Right atrium auricular region (tissue), 2 donors: ENCODE measurements around the gene STK39. TPM values are rescaled to one million over a fixed set of nuclear protein-coding genes. Genes with fewer than 3 reads are reported as not detected.

Experiments used
- DNase-seq: peaks from one replicate; pipeline ENCODE4 v3.0.0-alpha.2; 2019; ENCODE audit warnings: low spot score
- H3K27ac ChIP-seq, 2 donors: fragments of 200-600 bp; sonication (generic); 1 replicate in 1 of 2; 2 replicates in 1 of 2; pipeline ENCODE4 v1.5.1; 2016 to 2019
- H3K27me3 ChIP-seq, 2 donors: fragments of 200-600 bp; sonication (generic); one replicate each; pipeline versions ENCODE4 v1.5.1 to v1.6.0; 2017 to 2019
- H3K36me3 ChIP-seq: fragments of 200-600 bp; sonication (generic); one replicate; pipeline ENCODE4 v1.5.1; 2016
- H3K4me1 ChIP-seq, 2 donors: fragments of 200-600 bp; sonication (generic); one replicate each; pipeline versions ENCODE4 v1.5.1 to v1.6.0; 2017 to 2019
- H3K4me3 ChIP-seq, 2 donors: fragments of 200-600 bp; sonication (generic); 1 replicate in 1 of 2; 2 replicates in 1 of 2; pipeline ENCODE4 v1.5.1; 2017 to 2019; ENCODE audit warnings: mild to moderate bottlenecking in 1 of 2, moderate library complexity in 1 of 2
- H3K9me3 ChIP-seq, 2 donors: fragments of 200-600 bp; sonication (generic); one replicate each; pipeline ENCODE4 v1.5.1; 2019
- CTCF ChIP-seq, 2 donors: fragments of 200-600 bp; sonication (generic); IDR thresholded peaks; one replicate each; pipeline ENCODE4 v1.5.1; 2019; ENCODE audit warnings: antibody characterized with exemption in 2 of 2
- total RNA-seq, 2 donors: library from RNA; depleted of rRNA; stranded (reverse); fragments of >200 nt; gene quantifications; one replicate each; pipeline ENCODE4 v1.1.0, GENCODE V29; 2016

Gene STK39
- total RNA-seq, 2 donors from 2014 or later = 6.0 to 13.6 TPM

GRCh38 chr2:168072626-168073303 is 174.6 kb downstream of the STK39 start:
- no peaks in the 10 kb centered on the region for H3K4me1 ChIP-seq
- no peak for TF ChIP-seq CTCF (IDR thresholded peaks at IDR 0.05)

DNA sequence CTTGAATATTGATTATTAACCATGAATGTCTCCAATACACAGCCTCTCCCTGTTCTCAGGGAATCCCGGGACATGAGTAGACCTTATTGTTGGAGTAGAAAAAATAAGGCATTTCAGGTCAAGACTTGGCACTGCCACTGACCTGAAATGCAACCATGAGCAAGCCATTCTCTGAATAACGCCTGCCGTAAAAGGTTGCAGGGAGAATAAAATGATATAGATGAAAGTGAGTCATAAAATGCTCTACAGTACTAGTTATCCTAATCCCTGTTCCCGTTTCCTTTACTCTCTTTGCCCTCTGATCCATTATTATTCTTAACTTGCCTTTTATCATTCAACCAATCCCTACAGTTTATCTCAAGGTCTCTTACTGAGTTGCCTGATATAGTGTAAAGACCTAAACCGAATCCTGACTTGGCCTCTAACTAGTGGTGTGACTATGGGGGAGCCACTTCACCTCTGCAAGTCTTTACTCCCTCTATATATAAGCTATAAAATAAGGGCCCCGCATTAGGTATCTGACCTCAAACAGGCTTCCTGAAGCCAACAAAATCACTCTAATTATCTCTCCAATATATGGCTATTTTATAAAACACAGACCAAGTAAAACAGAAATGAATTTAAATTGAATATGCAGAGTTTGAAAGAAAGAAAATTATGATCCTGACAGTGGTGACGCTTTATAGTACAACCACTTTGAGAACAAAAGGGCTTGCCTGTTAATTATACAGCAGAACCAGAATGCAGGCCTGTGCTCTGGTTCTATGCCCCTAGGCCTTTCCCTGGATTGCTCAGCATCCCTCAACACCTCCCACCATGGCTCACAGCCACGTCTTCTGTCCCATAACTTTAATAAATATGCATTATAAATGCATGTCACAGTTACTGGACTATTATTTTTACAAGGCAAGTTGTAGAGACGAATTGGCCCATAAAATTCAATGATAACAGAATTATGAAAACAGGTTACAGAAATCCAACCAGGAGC is 183.1 kb downstream of the STK39 start:
- TF ChIP-seq CTCF (IDR thresholded peaks at IDR 0.05) = no peak
- Histone ChIP-seq H3K4me3 (no peak overlapping the region), H3K9me3 (no peaks in the 10 kb centered on the region), H3K4me1 (no peaks in the 10 kb centered on the region), H3K36me3 (no peaks in the 10 kb centered on the region), H3K27me3 (no peaks in the 10 kb centered on the region), H3K27ac (no peak overlapping the region)
- no peak for DNase-seq

More at GRCh38 chr2:168072626-168073303, 174.6 kb downstream of the STK39 start:
- DNase-seq = no peak
- Histone ChIP-seq H3K9me3 (no peaks in the 10 kb centered on the region), H3K36me3 (no peaks in the 10 kb centered on the region), H3K27ac (no peak overlapping the region), H3K4me3 (no peak overlapping the region), H3K27me3 (no peaks in the 10 kb centered on the region)

GRCh38 chr2:168062936-168063335 is 184.5 kb downstream of the STK39 start:
- Histone ChIP-seq H3K9me3 (no peaks in the 10 kb centered on the region), H3K36me3 (no peaks in the 10 kb centered on the region), H3K4me3 (no peak overlapping the region), H3K27ac (no peak overlapping the region), H3K27me3 (no peaks in the 10 kb centered on the region), H3K4me1 (no peaks in the 10 kb centered on the region)
- TF ChIP-seq CTCF (IDR thresholded peaks at IDR 0.05) = no peak
- no peak for DNase-seq

GRCh38 chr2:168062054-168062453 is 185.3 kb downstream of the STK39 start:
- H3K27me3 ChIP-seq = no peaks in the 10 kb centered on the region
- DNase-seq = no peak
- H3K9me3 ChIP-seq = no peaks in the 10 kb centered on the region
- no peak for TF ChIP-seq CTCF (IDR thresholded peaks at IDR 0.05)
- H3K27ac ChIP-seq = no peak overlapping the region
- H3K4me1 ChIP-seq = no peaks in the 10 kb centered on the region
- no peak overlapping the region for H3K4me3 ChIP-seq
- H3K36me3 ChIP-seq = no peaks in the 10 kb centered on the region

DNA sequence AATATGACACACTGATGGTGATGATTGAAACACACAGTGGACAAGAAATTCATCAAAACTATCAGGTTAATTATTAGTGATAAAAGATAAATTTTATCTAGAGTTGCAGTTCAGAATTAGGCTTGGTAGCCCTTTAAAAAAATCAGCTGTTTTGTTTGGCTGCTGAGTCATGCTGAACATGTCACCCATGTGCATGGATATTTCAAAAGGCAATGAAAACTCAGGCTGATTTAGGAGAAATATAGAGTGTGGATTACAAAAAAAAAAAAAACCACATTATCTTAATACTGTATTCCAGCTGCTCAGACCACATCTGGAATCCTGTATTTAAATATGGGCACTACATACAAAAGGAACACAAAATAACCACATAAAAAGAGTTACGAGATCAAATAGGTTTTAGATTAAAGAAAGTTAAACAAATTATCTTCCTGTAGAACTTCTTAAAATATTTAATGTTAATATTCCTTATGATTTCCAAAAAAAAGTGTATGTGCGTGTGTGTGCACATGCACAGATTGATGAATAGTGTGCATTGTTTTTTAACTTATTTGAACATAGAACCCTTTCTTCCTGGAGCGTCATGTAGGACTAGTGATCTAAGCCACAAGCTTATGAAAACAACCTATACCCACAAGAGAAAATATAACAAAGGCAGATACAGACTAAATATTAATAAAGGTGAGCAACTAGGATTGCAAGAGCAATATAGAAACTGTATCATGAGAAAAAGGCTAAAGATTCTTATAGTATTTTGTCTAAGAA is 186.2 kb downstream of the STK39 start:
- H3K36me3 ChIP-seq = no peaks in the 10 kb centered on the region
- H3K27ac ChIP-seq = no peak overlapping the region
- no peak for TF ChIP-seq CTCF (IDR thresholded peaks at IDR 0.05)
- no peak for DNase-seq
- no peaks in the 10 kb centered on the region for H3K4me1 ChIP-seq
- H3K4me3 ChIP-seq = no peak overlapping the region
- H3K9me3 ChIP-seq = no peaks in the 10 kb centered on the region
- H3K27me3 ChIP-seq = no peaks in the 10 kb centered on the region
